ENCODE data around the gene VPREB1.
"Not testable (repeated sequence)": the region's sequence is repeated elsewhere in the genome, so short reads cannot be mapped to it uniquely, and the experiment has no call there.

VPREB1 gene

GRCh38 chr22:22214819-22215329 lies 29.7 kb upstream of the VPREB1 start:
- DNase-seq, result no peak
- ChIA-PET POLR2A (no interaction called here), CTCF (interaction anchor here (1.9 to 2.4 kb wide), 2 partner anchors 11 to 24 kb away, joined by 5 to 6 read pairs; no protein-coding TSS in a partner anchor)
- no peaks in the 10 kb centered on the region for H3K9me3 ChIP-seq (ENCODE audit: control extremely low read depth in 1 of 5, control insufficient read depth in 4 of 5, insufficient read depth in 2 of 5, low read depth in 1 of 5, low read length in 4 of 5)
- 93% methylated on average over 5 of the region's 5 CpGs for WGBS (ENCODE audit: insufficient coverage)
- peaks cover 0 to 64% (median 19%) of the 10 kb centered on the region in 5 experiments for H3K27me3 ChIP-seq (replicated peaks in 2 of 5; ENCODE audit: control insufficient read depth in 4 of 5, insufficient read depth in 5 of 5, low read length in 4 of 5)
- H3K27ac ChIP-seq (ENCODE audit: insufficient read depth in 1 of 2, low read depth in 1 of 2, low read length in 2 of 2, poor library complexity in 1 of 2, severe bottlenecking in 2 of 2), result no peak overlapping the region
- no peak overlapping the region for H3K4me3 ChIP-seq (ENCODE audit: control insufficient read depth in 1 of 7, extremely low read depth in 1 of 7, insufficient read depth in 4 of 7, low read depth in 2 of 7, low read length in 6 of 7)
- peaks cover 0 to 3% (median 0%) of the 10 kb centered on the region in 4 experiments for H3K4me1 ChIP-seq (ENCODE audit: control extremely low read depth in 1 of 4, control insufficient read depth in 4 of 4, insufficient read depth in 4 of 4, low read length in 3 of 4)
- no peaks in the 10 kb centered on the region for H3K36me3 ChIP-seq (ENCODE audit: control insufficient read depth in 4 of 4, insufficient read depth in 4 of 4, low read length in 3 of 4)

- POLR2A ChIA-PET, result no interaction called here
- CTCF ChIA-PET, result interaction anchor here (0.6 to 2.4 kb wide), 4 partner anchors 8 to 108 kb away, joined by 3 to 5 read pairs (median 4); no protein-coding TSS in a partner anchor
Measured at GRCh38 chr22:22215659-22216449, 28.7 kb upstream of the VPREB1 start.

GRCh38 chr22:22216450-22216959 lies 28.1 kb upstream of the VPREB1 start:
- H3K9me3 ChIP-seq (ENCODE audit: control extremely low read depth in 1 of 5, control insufficient read depth in 4 of 5, insufficient read depth in 2 of 5, low read depth in 1 of 5, low read length in 4 of 5), result no peaks in the 10 kb centered on the region
- no peak overlapping the region for H3K4me3 ChIP-seq (ENCODE audit: control insufficient read depth in 1 of 7, extremely low read depth in 1 of 7, insufficient read depth in 4 of 7, low read depth in 2 of 7, low read length in 6 of 7)
- no peak for DNase-seq
- WGBS (ENCODE audit: insufficient coverage), result 89% methylated on average over 3 of the region's 4 CpGs
- no peak overlapping the region for H3K27ac ChIP-seq (ENCODE audit: insufficient read depth in 1 of 2, low read depth in 1 of 2, low read length in 2 of 2, poor library complexity in 1 of 2, severe bottlenecking in 2 of 2)
- ChIA-PET CTCF (interaction anchor here (0.6 to 2.4 kb wide), 4 partner anchors 9 to 107 kb away, joined by 3 to 5 read pairs (median 4); no protein-coding TSS in a partner anchor), POLR2A (no interaction called here)
- no peaks in the 10 kb centered on the region for H3K36me3 ChIP-seq (ENCODE audit: control insufficient read depth in 4 of 4, insufficient read depth in 4 of 4, low read length in 3 of 4)
- no peaks in the 10 kb centered on the region for H3K4me1 ChIP-seq (ENCODE audit: control extremely low read depth in 1 of 4, control insufficient read depth in 4 of 4, insufficient read depth in 4 of 4, low read length in 3 of 4)
- H3K27me3 ChIP-seq (replicated peaks in 2 of 5; ENCODE audit: control insufficient read depth in 4 of 5, insufficient read depth in 5 of 5, low read length in 4 of 5), result peaks cover 0 to 51% (median 10%) of the 10 kb centered on the region in 5 experiments

More at GRCh38 chr22:22215659-22216449, 28.7 kb upstream of the VPREB1 start:
- no peak overlapping the region for H3K27ac ChIP-seq (ENCODE audit: insufficient read depth in 1 of 2, low read depth in 1 of 2, low read length in 2 of 2, poor library complexity in 1 of 2, severe bottlenecking in 2 of 2)
- H3K27me3 ChIP-seq (replicated peaks in 2 of 5; ENCODE audit: control insufficient read depth in 4 of 5, insufficient read depth in 5 of 5, low read length in 4 of 5), result peaks cover 0 to 58% (median 15%) of the 10 kb centered on the region in 5 experiments
- no peak for DNase-seq
- H3K4me3 ChIP-seq (ENCODE audit: control insufficient read depth in 1 of 7, extremely low read depth in 1 of 7, insufficient read depth in 4 of 7, low read depth in 2 of 7, low read length in 6 of 7), result no peak overlapping the region
- H3K4me1 ChIP-seq (ENCODE audit: control extremely low read depth in 1 of 4, control insufficient read depth in 4 of 4, insufficient read depth in 4 of 4, low read length in 3 of 4), result no peaks in the 10 kb centered on the region
- 63% methylated on average over 2 of the region's 5 CpGs for WGBS (ENCODE audit: insufficient coverage)
- no peaks in the 10 kb centered on the region for H3K9me3 ChIP-seq (ENCODE audit: control extremely low read depth in 1 of 5, control insufficient read depth in 4 of 5, insufficient read depth in 2 of 5, low read depth in 1 of 5, low read length in 4 of 5)
- no peaks in the 10 kb centered on the region for H3K36me3 ChIP-seq (ENCODE audit: control insufficient read depth in 4 of 4, insufficient read depth in 4 of 4, low read length in 3 of 4)

- H3K4me1 ChIP-seq (ENCODE audit: control extremely low read depth in 1 of 4, control insufficient read depth in 4 of 4, insufficient read depth in 4 of 4, low read length in 3 of 4), result no peaks in the 10 kb centered on the region
- 100% methylated on average over 1 of the region's 4 CpGs for WGBS (ENCODE audit: insufficient coverage)
- ChIA-PET POLR2A (no interaction called here), CTCF (interaction anchor here (0.6 to 1.3 kb wide), 4 partner anchors 11 to 17 kb away, joined by 3 to 4 read pairs (median 3); no protein-coding TSS in a partner anchor)
- H3K27me3 ChIP-seq (replicated peaks in 2 of 5; ENCODE audit: control insufficient read depth in 4 of 5, insufficient read depth in 5 of 5, low read length in 4 of 5), result peaks cover 0 to 44% (median 9%) of the 10 kb centered on the region in 5 experiments
- H3K36me3 ChIP-seq (ENCODE audit: control insufficient read depth in 4 of 4, insufficient read depth in 4 of 4, low read length in 3 of 4), result no peaks in the 10 kb centered on the region
- H3K27ac ChIP-seq (ENCODE audit: insufficient read depth in 1 of 2, low read depth in 1 of 2, low read length in 2 of 2, poor library complexity in 1 of 2, severe bottlenecking in 2 of 2), result no peak overlapping the region
- H3K4me3 ChIP-seq (ENCODE audit: control insufficient read depth in 1 of 7, extremely low read depth in 1 of 7, insufficient read depth in 4 of 7, low read depth in 2 of 7, low read length in 6 of 7), result no peak overlapping the region
- no peak for DNase-seq
- H3K9me3 ChIP-seq (ENCODE audit: control extremely low read depth in 1 of 5, control insufficient read depth in 4 of 5, insufficient read depth in 2 of 5, low read depth in 1 of 5, low read length in 4 of 5), result no peaks in the 10 kb centered on the region
Measured at GRCh38 chr22:22218302-22218701, 26.3 kb upstream of the VPREB1 start.

GRCh38 chr22:22219140-22219996 lies 25.2 kb upstream of the VPREB1 start:
- no peak overlapping the region for H3K27ac ChIP-seq (ENCODE audit: insufficient read depth in 1 of 2, low read depth in 1 of 2, low read length in 2 of 2, poor library complexity in 1 of 2, severe bottlenecking in 2 of 2)
- DNase-seq, result no peak
- ChIA-PET CTCF (interaction anchor here (0.6 to 1.3 kb wide), 5 partner anchors 8 to 16 kb away, joined by 3 to 4 read pairs (median 3); no protein-coding TSS in a partner anchor), POLR2A (no interaction called here)
- no peaks in the 10 kb centered on the region for H3K9me3 ChIP-seq (ENCODE audit: control extremely low read depth in 1 of 5, control insufficient read depth in 4 of 5, insufficient read depth in 2 of 5, low read depth in 1 of 5, low read length in 4 of 5)
- no peaks in the 10 kb centered on the region for H3K36me3 ChIP-seq (ENCODE audit: control insufficient read depth in 4 of 4, insufficient read depth in 4 of 4, low read length in 3 of 4)
- no peak overlapping the region for H3K4me3 ChIP-seq (ENCODE audit: control insufficient read depth in 1 of 7, extremely low read depth in 1 of 7, insufficient read depth in 4 of 7, low read depth in 2 of 7, low read length in 6 of 7)
- peaks cover 0 to 34% (median 7%) of the 10 kb centered on the region in 5 experiments for H3K27me3 ChIP-seq (replicated peaks in 2 of 5; ENCODE audit: control insufficient read depth in 4 of 5, insufficient read depth in 5 of 5, low read length in 4 of 5)
- no peaks in the 10 kb centered on the region for H3K4me1 ChIP-seq (ENCODE audit: control extremely low read depth in 1 of 4, control insufficient read depth in 4 of 4, insufficient read depth in 4 of 4, low read length in 3 of 4)
- WGBS (ENCODE audit: insufficient coverage), result 86% methylated on average over 6 of the region's 6 CpGs

- POLR2A ChIA-PET; CTCF ChIA-PET; H3K9me3 ChIP-seq (ENCODE audit: control extremely low read depth in 1 of 5, control insufficient read depth in 4 of 5, insufficient read depth in 2 of 5, low read depth in 1 of 5, low read length in 4 of 5); H3K4me3 ChIP-seq (ENCODE audit: control insufficient read depth in 1 of 7, extremely low read depth in 1 of 7, insufficient read depth in 4 of 7, low read depth in 2 of 7, low read length in 6 of 7); DNase-seq; H3K36me3 ChIP-seq (ENCODE audit: control insufficient read depth in 4 of 4, insufficient read depth in 4 of 4, low read length in 3 of 4); H3K27ac ChIP-seq (ENCODE audit: insufficient read depth in 1 of 2, low read depth in 1 of 2, low read length in 2 of 2, poor library complexity in 1 of 2, severe bottlenecking in 2 of 2); H3K4me1 ChIP-seq (ENCODE audit: control extremely low read depth in 1 of 4, control insufficient read depth in 4 of 4, insufficient read depth in 4 of 4, low read length in 3 of 4): not testable (repeated sequence)
- H3K27me3 ChIP-seq (replicated peaks in 2 of 5; ENCODE audit: control insufficient read depth in 4 of 5, insufficient read depth in 5 of 5, low read length in 4 of 5), result peaks cover 0 to 21% (median 5%) of the 10 kb centered on the region in 5 experiments
- WGBS (ENCODE audit: insufficient coverage), result no CpG with 5 or more reads among the region's 7 CpGs
Measured at GRCh38 chr22:22221043-22221442, 23.5 kb upstream of the VPREB1 start.

Measured in common myeloid progenitor, CD34-positive (primary cell).